Panc1 (cell line): ENCODE data around the gene MYLK. TPM values are rescaled to one million over a fixed set of nuclear protein-coding genes. Genes with fewer than 3 reads are reported as not detected.

Source experiments
- ATAC-seq: fragments of 200-7000 bp; cut with Tn5 transposase; 2 replicates; pipeline ENCODE4 v1.9.1; 2020; ENCODE audit warnings: mild to moderate bottlenecking, moderate library complexity
- BruUV-seq: library from RNA; stranded (reverse); fragments of 400-500 nt; replicated peaks from 2 replicates; lab custom pipeline; 2021; lab: Mats Ljungman, UMichigan
- CTCF ChIA-PET: fragments of 300-600 bp; sonication (Branson Sonifier 250); formaldehyde crosslinking; loops from one replicate; lab custom pipeline; 2022; ENCODE audit warnings: antibody characterized with exemption; lab: Charles Lee
- POLR2A ChIA-PET: fragments of 300-600 bp; sonication (Branson Sonifier 250); formaldehyde crosslinking; loops from one replicate; lab custom pipeline; 2022; ENCODE audit warnings: antibody characterized with exemption; lab: Charles Lee
- DNase-seq: peaks from one replicate; pipeline ENCODE4 v3.0.0-alpha.2; 2010; ENCODE audit warnings: low read depth, low spot score
- H3K27ac ChIP-seq: 2 replicates; pipeline ENCODE4 v1.5.1; 2011; ENCODE audit warnings: mild to moderate bottlenecking, low read length, inconsistent platforms
- H3K27me3 ChIP-seq: fragments of 200-500 bp; sonication (Bioruptor generic); 2 replicates; pipeline ENCODE4 v1.6.0; 2014; ENCODE audit warnings: low read length, inconsistent platforms; ENCODE audit not compliant: control insufficient read depth, insufficient read depth
- H3K36me3 ChIP-seq: fragments of 200-500 bp; sonication (Bioruptor generic); 2 replicates; pipeline ENCODE4 v1.5.1; 2014; ENCODE audit warnings: inconsistent platforms, mild to moderate bottlenecking, low read length, moderate library complexity; ENCODE audit not compliant: control insufficient read depth, insufficient read depth
- H3K4me1 ChIP-seq: 2 replicates; pipeline ENCODE4 v1.5.1; 2011; ENCODE audit warnings: inconsistent platforms, mild to moderate bottlenecking, low read length, moderate library complexity; ENCODE audit not compliant: control insufficient read depth, insufficient read depth
- H3K4me3 ChIP-seq, 2 experiments: 2 replicates each; pipeline ENCODE4 v1.5.1; 2011 to 2012; ENCODE audit warnings: low read depth in 2 of 2, low read length in 2 of 2, mild to moderate bottlenecking in 2 of 2, inconsistent platforms in 1 of 2, moderate library complexity in 1 of 2
- H3K9me3 ChIP-seq: fragments of 200-500 bp; sonication (Bioruptor generic); 2 replicates; pipeline ENCODE4 v1.5.1; 2014; ENCODE audit warnings: low read depth, mild to moderate bottlenecking, inconsistent platforms, low read length, moderate library complexity; ENCODE audit not compliant: control insufficient read depth, insufficient read depth
- POLR2AphosphoS5 ChIP-seq: IDR thresholded peaks from 2 replicates; pipeline ENCODE4 v1.6.1; 2012; ENCODE audit warnings: mild to moderate bottlenecking, low read depth, low read length, moderate library complexity
- REST ChIP-seq, 2 experiments: IDR thresholded peaks; 2 replicates each; pipeline ENCODE4 v1.6.1; 2011 to 2012; ENCODE audit warnings: low read depth in 2 of 2, control low read depth in 1 of 2, low read length in 1 of 2, mild to moderate bottlenecking in 1 of 2, moderate library complexity in 1 of 2; ENCODE audit not compliant: insufficient read depth in 1 of 2
- SIN3A ChIP-seq: IDR thresholded peaks from 2 replicates; pipeline ENCODE4 v1.6.1; 2012; ENCODE audit warnings: low read depth, mild to moderate bottlenecking, low read length, moderate library complexity, borderline replicate concordance; ENCODE audit not compliant: insufficient read depth
- TCF7L2 ChIP-seq: IDR thresholded peaks from 2 replicates; pipeline ENCODE4 v1.6.1; 2011; ENCODE audit warnings: mild to moderate bottlenecking, low read depth, low read length, inconsistent platforms
- in situ Hi-C: cut with HindIII; loops from 2 replicates; pipeline ENCODE4 v1.10.0; 2016; ENCODE audit warnings: low sequenced_read_pairs, low pct_unique_long_range_greater_than_20kb
- intact Hi-C: fragments of 100-400 bp; cut with micrococcal nuclease; formaldehyde crosslinking; loops from one replicate; pipeline ENCODE4 v1.10.0; 2022; ENCODE audit not compliant: unreplicated experiment
- total RNA-seq: library from RNA; stranded (reverse); gene quantifications from one replicate; pipeline ENCODE4 v1.2.1, GENCODE V29; 2021; ENCODE audit not compliant: unreplicated experiment
- TF ChIP-seq, protein P1 (sequence below): fragments of 450-650 bp; IDR thresholded peaks from 2 replicates; pipeline ENCODE4 v1.5.1; 2017; ENCODE audit warnings: mild to moderate bottlenecking

Gene MYLK
- total RNA-seq, 1 experiment from 2014 or later, result 29.7 TPM

- DNase-seq, result no peak
Measured at GRCh38 chr3:123769356-123769743, 114.8 kb downstream of the MYLK start.

DNA sequence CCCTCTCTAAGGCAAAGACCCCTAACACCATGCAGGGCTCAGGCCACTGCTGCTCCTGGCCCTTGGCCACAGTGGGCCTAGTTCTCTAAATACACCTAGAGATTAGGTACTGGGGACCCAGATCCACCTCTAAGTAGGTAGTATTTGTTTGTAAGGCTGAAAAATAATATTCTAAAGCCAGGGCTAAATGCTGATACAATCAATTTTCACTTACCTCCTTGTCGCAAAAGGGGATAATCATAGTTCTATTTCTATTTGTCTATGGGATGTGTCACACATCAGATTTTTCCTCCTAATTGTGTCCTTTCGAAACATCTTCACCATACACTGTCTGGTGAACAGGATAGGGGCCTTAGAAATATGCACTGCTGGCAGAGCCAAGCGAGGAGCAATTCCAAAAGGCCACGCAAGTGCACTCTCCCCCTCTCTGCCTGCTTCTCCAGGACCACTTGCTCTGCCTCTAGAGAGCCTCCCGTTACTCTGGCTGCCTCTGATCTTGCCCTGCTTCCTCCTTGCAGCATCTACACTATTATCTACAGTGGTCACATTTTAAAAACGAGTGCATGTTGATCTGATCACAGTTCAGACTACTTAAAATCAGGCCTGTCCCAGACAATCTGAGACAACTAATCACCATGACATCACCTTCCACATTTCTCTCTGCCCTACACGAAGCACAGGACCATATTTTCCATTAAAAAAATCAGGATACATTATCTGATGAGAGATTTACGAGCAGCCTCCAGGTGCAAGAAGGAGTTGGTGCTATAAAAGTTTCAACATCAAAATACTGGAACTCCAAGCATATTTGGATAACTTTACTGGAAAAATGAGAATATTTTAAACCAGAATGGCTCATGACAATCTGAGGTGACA lies 115.4 kb downstream of the MYLK start:
- ATAC-seq (peak; percentile 30; the same call in 1 of the 2 replicates), DNase-seq (no peak)
- H3K27me3 ChIP-seq, result no peaks in the 10 kb centered on the region
- TF ChIP-seq TCF7L2, result no peak
- TF ChIP-seq, protein P1, sequence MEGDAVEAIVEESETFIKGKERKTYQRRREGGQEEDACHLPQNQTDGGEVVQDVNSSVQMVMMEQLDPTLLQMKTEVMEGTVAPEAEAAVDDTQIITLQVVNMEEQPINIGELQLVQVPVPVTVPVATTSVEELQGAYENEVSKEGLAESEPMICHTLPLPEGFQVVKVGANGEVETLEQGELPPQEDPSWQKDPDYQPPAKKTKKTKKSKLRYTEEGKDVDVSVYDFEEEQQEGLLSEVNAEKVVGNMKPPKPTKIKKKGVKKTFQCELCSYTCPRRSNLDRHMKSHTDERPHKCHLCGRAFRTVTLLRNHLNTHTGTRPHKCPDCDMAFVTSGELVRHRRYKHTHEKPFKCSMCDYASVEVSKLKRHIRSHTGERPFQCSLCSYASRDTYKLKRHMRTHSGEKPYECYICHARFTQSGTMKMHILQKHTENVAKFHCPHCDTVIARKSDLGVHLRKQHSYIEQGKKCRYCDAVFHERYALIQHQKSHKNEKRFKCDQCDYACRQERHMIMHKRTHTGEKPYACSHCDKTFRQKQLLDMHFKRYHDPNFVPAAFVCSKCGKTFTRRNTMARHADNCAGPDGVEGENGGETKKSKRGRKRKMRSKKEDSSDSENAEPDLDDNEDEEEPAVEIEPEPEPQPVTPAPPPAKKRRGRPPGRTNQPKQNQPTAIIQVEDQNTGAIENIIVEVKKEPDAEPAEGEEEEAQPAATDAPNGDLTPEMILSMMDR, result no peak
- TF ChIP-seq POLR2AphosphoS5, result no peak
- TF ChIP-seq REST (IDR thresholded peaks at IDR 0.05; ENCODE audit: insufficient read depth in 1 of 2, low read depth in 2 of 2, low read length in 1 of 2), result no peak
- TF ChIP-seq SIN3A, result no peak
- POLR2A ChIA-PET, result no interaction called here
- CTCF ChIA-PET, result no interaction called here
- in situ Hi-C loops (no loop called here), intact Hi-C loops (no loop called here)
- no peaks in the 10 kb centered on the region for H3K36me3 ChIP-seq
- H3K4me3 ChIP-seq, result no peak overlapping the region
- H3K9me3 ChIP-seq, result no peaks in the 10 kb centered on the region
- BruUV-seq, result no TSS peak
- H3K4me1 ChIP-seq, result no peaks in the 10 kb centered on the region
- H3K27ac ChIP-seq, result no peak overlapping the region

More at GRCh38 chr3:123769356-123769743, 114.8 kb downstream of the MYLK start:
- CTCF ChIA-PET, result no interaction called here
- H3K36me3 ChIP-seq, result no peaks in the 10 kb centered on the region
- no peak for ATAC-seq
- H3K4me1 ChIP-seq, result no peaks in the 10 kb centered on the region
- no peaks in the 10 kb centered on the region for H3K27me3 ChIP-seq
- in situ Hi-C loops, result no loop called here
- POLR2A ChIA-PET, result no interaction called here
- no peaks in the 10 kb centered on the region for H3K9me3 ChIP-seq
- H3K27ac ChIP-seq, result no peak overlapping the region
- intact Hi-C loops, result no loop called here
- no peak overlapping the region for H3K4me3 ChIP-seq
- TF ChIP-seq, protein P1, result no peak
- TF ChIP-seq POLR2AphosphoS5 (no peak), REST (IDR thresholded peaks at IDR 0.05; ENCODE audit: insufficient read depth in 1 of 2, low read depth in 2 of 2, low read length in 1 of 2) (no peak), TCF7L2 (no peak), SIN3A (no peak)
- no TSS peak for BruUV-seq
